Endothelial cell of umbilical vein (primary cell): ENCODE data around the gene ALOX15B. TPM values are rescaled to one million over a fixed set of nuclear protein-coding genes. Genes with fewer than 3 reads are reported as not detected.

Experiments used
- BruUV-seq: library from RNA; stranded (reverse); fragments of 400-500 nt; replicated peaks from 2 replicates; lab custom pipeline; 2021; lab: Mats Ljungman, UMichigan
- CTCF ChIA-PET: fragments of 300-600, 350-600 bp; sonication (Branson Sonifier 250); formaldehyde crosslinking; loops from one replicate; lab custom pipeline; 2021; ENCODE audit warnings: antibody characterized with exemption, inconsistent platforms; lab: Charles Lee
- POLR2A ChIA-PET: fragments of 300-600, 350-600 bp; sonication (Branson Sonifier 250); formaldehyde crosslinking; loops from one replicate; lab custom pipeline; 2021; ENCODE audit warnings: antibody characterized with exemption, inconsistent platforms; lab: Charles Lee
- DNase-seq: peaks from one replicate; pipeline ENCODE4 v3.0.0-alpha.2; 2011; ENCODE audit warnings: low read depth, low spot score
- FAIRE-seq: peaks from 2 replicates; lab custom pipeline; 2011; peaks lifted over from hg19 to GRCh38; lab: Jason Lieb, UNC
- H2AFZ ChIP-seq: 2 replicates; pipeline ENCODE4 v1.6.0; 2012; ENCODE audit warnings: low read depth, low read length, control low read depth, inconsistent platforms
- H3K27ac ChIP-seq: 2 replicates; pipeline ENCODE4 v1.5.1; 2011; ENCODE audit warnings: low read depth, mild to moderate bottlenecking, control low read depth, low read length, moderate library complexity; ENCODE audit not compliant: insufficient read depth
- H3K27me3 ChIP-seq, 2 experiments: 2 replicates each; pipeline versions ENCODE4 v1.6.0 to v1.6.1; 2011; ENCODE audit warnings: low read length in 2 of 2, mixed read lengths in 1 of 2; ENCODE audit not compliant: control insufficient read depth in 2 of 2, insufficient read depth in 2 of 2
- H3K36me3 ChIP-seq, 2 experiments: 2 replicates in 1 of 2; 3 replicates in 1 of 2; pipeline ENCODE4 v1.5.1; 2011; ENCODE audit warnings: low read length in 2 of 2, mild to moderate bottlenecking in 1 of 2, moderate library complexity in 1 of 2; ENCODE audit not compliant: control insufficient read depth in 2 of 2, insufficient read depth in 2 of 2; ENCODE audit errors: extremely low read depth in 1 of 2
- H3K4me1 ChIP-seq: 3 replicates; pipeline ENCODE4 v1.5.1; 2011; ENCODE audit warnings: mild to moderate bottlenecking, low read length; ENCODE audit not compliant: control insufficient read depth, insufficient read depth; ENCODE audit errors: extremely low read depth
- H3K4me2 ChIP-seq: 2 replicates; pipeline ENCODE4 v1.6.1; 2011; ENCODE audit warnings: low read length, control low read depth, mixed read lengths; ENCODE audit not compliant: insufficient read depth
- H3K4me3 ChIP-seq, 3 experiments: fragments of 200-600 bp in 1 of 3; sonication (generic), shearing (Covaris generic) in 1 of 3; replicated peaks in 1 of 3; 2 replicates each; pipeline ENCODE4 v1.5.1; 2011 to 2016; ENCODE audit warnings: control low read depth in 3 of 3, low read length in 3 of 3, mild to moderate bottlenecking in 2 of 3, inconsistent platforms in 1 of 3, low read depth in 1 of 3, moderate library complexity in 1 of 3; ENCODE audit not compliant: insufficient read depth in 1 of 3
- H3K79me2 ChIP-seq: 2 replicates; pipeline ENCODE4 v1.6.0; 2012; ENCODE audit warnings: low read length, inconsistent platforms; ENCODE audit not compliant: control insufficient read depth, insufficient read depth
- H3K9ac ChIP-seq: replicated peaks from 2 replicates; pipeline ENCODE3; 2011; ENCODE audit warnings: low read length, control low read depth; ENCODE audit not compliant: insufficient read depth; ENCODE audit errors: extremely low read depth
- H3K9me1 ChIP-seq: replicated peaks from 3 replicates; pipeline ENCODE4 v1.6.0; 2011; ENCODE audit warnings: mild to moderate bottlenecking, low read length; ENCODE audit not compliant: control insufficient read depth, insufficient read depth; ENCODE audit errors: extremely low read depth
- H3K9me3 ChIP-seq: replicated peaks from 2 replicates; pipeline ENCODE4 v1.5.1; 2012; ENCODE audit warnings: low read length, inconsistent platforms; ENCODE audit not compliant: control insufficient read depth, insufficient read depth
- H4K20me1 ChIP-seq: replicated peaks from 2 replicates; pipeline ENCODE3; 2011; ENCODE audit warnings: mild to moderate bottlenecking, low read length; ENCODE audit not compliant: control insufficient read depth, insufficient read depth; ENCODE audit errors: extremely low read depth
- EZH2 ChIP-seq: IDR thresholded peaks from 2 replicates; pipeline ENCODE4 v1.6.1; 2012; ENCODE audit warnings: borderline replicate concordance, low read depth, mild to moderate bottlenecking, moderate library complexity, low read length, inconsistent platforms; ENCODE audit not compliant: severe bottlenecking
- FOS ChIP-seq: IDR thresholded peaks from 2 replicates; pipeline ENCODE4 v1.6.1; 2011; ENCODE audit warnings: mild to moderate bottlenecking, low read length, moderate library complexity, borderline replicate concordance; ENCODE audit not compliant: insufficient read depth
- GATA2 ChIP-seq: IDR thresholded peaks from 2 replicates; pipeline ENCODE4 v1.7.0; 2011; ENCODE audit warnings: low read depth, mild to moderate bottlenecking, moderate library complexity, mixed read lengths, low read length; ENCODE audit not compliant: insufficient read length, insufficient read depth
- JUN ChIP-seq: IDR thresholded peaks from 2 replicates; pipeline ENCODE4 v1.6.1; 2011; ENCODE audit warnings: borderline replicate concordance, low read depth; ENCODE audit not compliant: insufficient read length, insufficient read depth
- MYC ChIP-seq: IDR thresholded peaks from one replicate; pipeline ENCODE4 v1.6.1; 2011; ENCODE audit warnings: mild to moderate bottlenecking, low read depth, low read length
- POLR2A ChIP-seq: IDR thresholded peaks from 2 replicates; pipeline ENCODE4 v1.6.1; 2012; ENCODE audit warnings: low read depth, mild to moderate bottlenecking, control low read depth, low read length
- POLR2AphosphoS5 ChIP-seq: IDR thresholded peaks from 2 replicates; pipeline ENCODE4 v1.6.1; 2012; ENCODE audit warnings: low read depth, mild to moderate bottlenecking, control low read depth, low read length, moderate library complexity; ENCODE audit not compliant: insufficient read depth
- dilution Hi-C: fragments of 300-500 bp; cut with MboI; formaldehyde crosslinking; loops from one replicate; pipeline ENCODE4 v1.15.0; 2019; ENCODE audit warnings: low sequenced_read_pairs; ENCODE audit not compliant: extremely low pct_ligation_motif_present
- intact Hi-C: fragments of 100-400 bp; cut with micrococcal nuclease; formaldehyde crosslinking; loops from one replicate; pipeline ENCODE4 v1.10.0; 2022
- polyA plus RNA-seq, 4 experiments: library from polyadenylated mRNA; depleted of rRNA in 3 of 4; stranded (reverse) in 3 of 4; unstranded in 1 of 4; fragments of >200 nt; gene quantifications; 2 replicates each; pipeline versions ENCODE4 v1.2.1 to v1.2.3, GENCODE V29; 2011 to 2012; ENCODE audit warnings: missing spikeins in 1 of 4
- total RNA-seq: library from RNA; stranded (reverse); gene quantifications from 2 replicates; pipeline ENCODE4 v1.2.3, GENCODE V29; 2021
- TF ChIP-seq, protein P1 (sequence below): IDR thresholded peaks from 2 replicates; pipeline ENCODE4 v1.6.1; 2011; ENCODE audit not compliant: insufficient read depth, insufficient read length
- TF ChIP-seq, protein P2 (sequence below), 2 donors: IDR thresholded peaks; 1 replicate in 1 of 2; 2 replicates in 1 of 2; pipeline ENCODE4 v1.5.1; 2011; ENCODE audit warnings: low read length in 2 of 2, mild to moderate bottlenecking in 2 of 2, moderate library complexity in 2 of 2, control low read depth in 1 of 2, inconsistent platforms in 1 of 2, low read depth in 1 of 2; ENCODE audit not compliant: insufficient read depth in 1 of 2; ENCODE audit errors: extremely low read depth in 1 of 2

ALOX15B gene
- total and polyA plus RNA-seq, 2 donors (not counting 3 experiments of a cell fraction or from before 2014, with no cell fraction given) = not detected

DNA sequence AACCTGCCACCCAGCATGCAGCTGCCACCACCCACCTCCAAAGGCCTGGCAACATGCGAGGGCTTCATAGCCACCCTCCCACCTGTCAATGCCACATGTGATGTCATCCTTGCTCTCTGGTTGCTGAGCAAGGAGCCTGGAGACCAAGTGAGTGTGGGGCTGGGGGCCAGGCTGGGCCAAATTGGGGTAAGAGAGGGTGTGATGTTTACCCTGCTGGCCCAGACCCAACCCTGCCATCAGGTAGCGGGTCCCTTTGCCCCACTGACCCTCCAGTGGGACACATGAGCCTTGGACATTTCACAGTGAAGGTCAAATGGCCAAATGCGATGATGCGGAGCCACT, 8.9 kb downstream of the ALOX15B start:
- POLR2A ChIA-PET = no interaction called here
- H3K4me1 ChIP-seq = no peaks in the 10 kb centered on the region
- H3K27ac ChIP-seq = no peak overlapping the region
- TF ChIP-seq GATA2 (no peak), FOS (no peak), MYC (no peak), POLR2A (no peak), POLR2AphosphoS5 (no peak), EZH2 (no peak), JUN (no peak)
- TF ChIP-seq, protein P1, sequence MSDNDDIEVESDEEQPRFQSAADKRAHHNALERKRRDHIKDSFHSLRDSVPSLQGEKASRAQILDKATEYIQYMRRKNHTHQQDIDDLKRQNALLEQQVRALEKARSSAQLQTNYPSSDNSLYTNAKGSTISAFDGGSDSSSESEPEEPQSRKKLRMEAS = no peak
- TF ChIP-seq, protein P2, sequence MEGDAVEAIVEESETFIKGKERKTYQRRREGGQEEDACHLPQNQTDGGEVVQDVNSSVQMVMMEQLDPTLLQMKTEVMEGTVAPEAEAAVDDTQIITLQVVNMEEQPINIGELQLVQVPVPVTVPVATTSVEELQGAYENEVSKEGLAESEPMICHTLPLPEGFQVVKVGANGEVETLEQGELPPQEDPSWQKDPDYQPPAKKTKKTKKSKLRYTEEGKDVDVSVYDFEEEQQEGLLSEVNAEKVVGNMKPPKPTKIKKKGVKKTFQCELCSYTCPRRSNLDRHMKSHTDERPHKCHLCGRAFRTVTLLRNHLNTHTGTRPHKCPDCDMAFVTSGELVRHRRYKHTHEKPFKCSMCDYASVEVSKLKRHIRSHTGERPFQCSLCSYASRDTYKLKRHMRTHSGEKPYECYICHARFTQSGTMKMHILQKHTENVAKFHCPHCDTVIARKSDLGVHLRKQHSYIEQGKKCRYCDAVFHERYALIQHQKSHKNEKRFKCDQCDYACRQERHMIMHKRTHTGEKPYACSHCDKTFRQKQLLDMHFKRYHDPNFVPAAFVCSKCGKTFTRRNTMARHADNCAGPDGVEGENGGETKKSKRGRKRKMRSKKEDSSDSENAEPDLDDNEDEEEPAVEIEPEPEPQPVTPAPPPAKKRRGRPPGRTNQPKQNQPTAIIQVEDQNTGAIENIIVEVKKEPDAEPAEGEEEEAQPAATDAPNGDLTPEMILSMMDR (IDR thresholded peaks at IDR 0.05; ENCODE audit: extremely low read depth in 1 of 2, insufficient read depth in 1 of 2, low read depth in 1 of 2, low read length in 2 of 2) = no peak
- H3K4me3 ChIP-seq = no peak overlapping the region
- H3K4me2 ChIP-seq = no peak overlapping the region
- no peak for FAIRE-seq
- DNase-seq = no peak
- BruUV-seq = no TSS peak
- intact Hi-C loops (no loop called here), dilution Hi-C loops (no loop called here)
- H3K9ac ChIP-seq = no peak overlapping the region
- H3K9me1 ChIP-seq = no peaks in the 10 kb centered on the region
- H3K79me2 ChIP-seq = no peaks in the 10 kb centered on the region
- no peaks in the 10 kb centered on the region for H4K20me1 ChIP-seq
- no peaks in the 10 kb centered on the region for H3K36me3 ChIP-seq
- no peak overlapping the region for H2AFZ ChIP-seq
- peaks cover 0 to 3% of the 10 kb centered on the region in 2 experiments for H3K27me3 ChIP-seq
- CTCF ChIA-PET = interaction anchor here (1.0 to 2.4 kb wide), 3 partner anchors 10 to 58 kb away, joined by 5 to 7 read pairs (median 6); no protein-coding TSS in a partner anchor
- no peaks in the 10 kb centered on the region for H3K9me3 ChIP-seq
